ENCODE data around the gene SQOR.
A peak's percentile ranks its signal among the peaks of the same experiment; 100 is the strongest.

SQOR gene

GRCh38 chr15:45606841-45607240 is 28.0 kb upstream of the SQOR start:
- Mint-ChIP-seq H3K4me1 (ENCODE audit: low read depth) (peaks cover 3% of the 10 kb centered on the region), H3K36me3 (ENCODE audit: low read depth) (peaks cover 45% of the 10 kb centered on the region), H3K4me3 (no peak overlapping the region), H3K27ac (peak overlapping the region; percentile 47), H3K27me3 (no peaks in the 10 kb centered on the region), H3K9me3 (no peaks in the 10 kb centered on the region)
- DNase-seq: no peak

DNA sequence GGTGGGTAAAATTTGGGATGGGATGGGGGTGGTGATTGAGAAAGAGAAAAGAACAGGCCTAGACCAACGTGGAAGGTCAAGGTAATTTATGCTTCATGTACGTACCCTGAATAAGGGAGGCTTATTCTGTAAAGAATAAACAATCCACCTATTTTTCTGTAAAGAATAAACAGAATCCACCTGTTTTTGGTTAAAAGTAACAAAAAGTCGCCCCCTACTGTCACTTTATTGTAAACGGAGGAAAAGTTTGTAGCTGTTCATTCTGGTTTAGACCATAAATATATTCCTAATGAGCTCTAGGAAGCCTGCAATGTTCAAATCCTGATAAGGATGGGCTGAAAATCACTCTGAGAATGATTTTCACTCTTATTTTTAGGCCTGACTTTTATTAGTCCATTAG is 23.5 kb upstream of the SQOR start:
- Mint-ChIP-seq H3K27me3 (no peaks in the 10 kb centered on the region), H3K27ac (no peak overlapping the region), H3K4me3 (no peak overlapping the region), H3K9me3 (no peaks in the 10 kb centered on the region), H3K4me1 (ENCODE audit: low read depth) (peaks cover 9% of the 10 kb centered on the region), H3K36me3 (ENCODE audit: low read depth) (peaks cover 23% of the 10 kb centered on the region)
- DNase-seq: no peak

DNA sequence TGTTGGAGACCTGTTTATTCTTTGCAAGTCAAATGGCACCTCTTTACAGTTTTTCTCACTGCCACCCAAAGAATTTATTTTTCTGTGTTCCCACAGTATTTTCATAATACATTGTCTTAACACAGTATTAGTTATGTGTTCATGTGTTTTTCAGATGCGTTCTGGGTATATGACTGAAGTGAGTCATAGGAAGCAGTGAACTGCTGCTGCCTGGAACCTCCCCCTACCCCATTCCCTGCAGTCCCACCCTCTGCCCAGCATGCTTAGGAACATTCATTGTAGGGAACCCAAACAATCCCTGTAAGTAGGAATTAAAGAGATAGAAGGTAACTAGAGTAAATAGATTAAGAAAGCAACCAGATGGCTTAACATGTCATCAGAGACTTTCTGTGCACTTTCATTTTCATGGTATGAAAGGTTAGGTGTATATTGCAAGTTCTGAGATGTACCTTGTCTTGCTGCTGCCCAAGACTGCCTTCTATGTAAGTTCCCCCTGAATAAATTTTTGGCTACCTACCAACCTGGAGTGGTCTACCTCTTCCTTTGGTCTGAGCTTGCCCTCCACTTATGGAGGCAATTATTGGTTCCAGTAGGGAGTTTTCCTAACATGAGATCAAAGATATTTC is 21.9 kb upstream of the SQOR start:
- Mint-ChIP-seq H3K36me3 (ENCODE audit: low read depth) (peaks cover 14% of the 10 kb centered on the region), H3K4me3 (no peak overlapping the region), H3K27ac (peak overlapping the region; percentile 19), H3K27me3 (no peaks in the 10 kb centered on the region), H3K4me1 (ENCODE audit: low read depth) (peaks cover 9% of the 10 kb centered on the region), H3K9me3 (no peaks in the 10 kb centered on the region)
- DNase-seq: no peak

- H3K4me3 Mint-ChIP-seq: no peak overlapping the region
- H3K4me1 Mint-ChIP-seq (ENCODE audit: low read depth): peaks cover 9% of the 10 kb centered on the region
- DNase-seq: no peak
- H3K27ac Mint-ChIP-seq: no peak overlapping the region
- H3K36me3 Mint-ChIP-seq (ENCODE audit: low read depth): no peaks in the 10 kb centered on the region
- no peaks in the 10 kb centered on the region for H3K27me3 Mint-ChIP-seq
- H3K9me3 Mint-ChIP-seq: no peaks in the 10 kb centered on the region
These were observed 17.9 kb upstream of the SQOR start for GRCh38 chr15:45616901-45617323.

DNA sequence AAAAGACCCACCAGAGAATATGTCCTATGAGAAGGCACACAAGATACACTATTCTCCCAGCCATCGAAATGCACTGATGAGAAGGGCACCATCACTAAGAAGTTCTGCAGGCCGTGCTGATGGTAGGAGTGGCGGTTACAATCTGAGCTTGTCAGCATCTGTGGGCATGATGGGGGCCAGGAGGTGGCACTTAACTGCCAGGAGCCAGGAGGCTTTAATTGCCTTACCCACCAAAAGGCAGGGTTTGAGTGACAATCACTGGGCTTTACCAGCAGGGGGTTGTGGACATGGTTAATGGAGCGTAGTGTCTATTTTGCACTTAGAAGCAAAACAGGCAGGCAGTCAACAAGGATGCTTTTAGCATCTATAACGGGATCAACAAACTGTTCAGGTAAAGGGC is 16.0 kb upstream of the SQOR start:
- no peak for DNase-seq
- no peaks in the 10 kb centered on the region for H3K4me1 Mint-ChIP-seq (ENCODE audit: low read depth)
- H3K9me3 Mint-ChIP-seq: no peaks in the 10 kb centered on the region
- no peaks in the 10 kb centered on the region for H3K27me3 Mint-ChIP-seq
- H3K4me3 Mint-ChIP-seq: no peak overlapping the region
- H3K27ac Mint-ChIP-seq: no peak overlapping the region
- H3K36me3 Mint-ChIP-seq (ENCODE audit: low read depth): no peaks in the 10 kb centered on the region

GRCh38 chr15:45628136-45628535 is 6.7 kb upstream of the SQOR start:
- Mint-ChIP-seq H3K27ac (no peak overlapping the region), H3K4me3 (no peak overlapping the region), H3K27me3 (no peaks in the 10 kb centered on the region), H3K4me1 (ENCODE audit: low read depth) (peaks cover 5% of the 10 kb centered on the region), H3K36me3 (ENCODE audit: low read depth) (no peaks in the 10 kb centered on the region), H3K9me3 (peaks cover 20% of the 10 kb centered on the region)
- no peak for DNase-seq

DNA sequence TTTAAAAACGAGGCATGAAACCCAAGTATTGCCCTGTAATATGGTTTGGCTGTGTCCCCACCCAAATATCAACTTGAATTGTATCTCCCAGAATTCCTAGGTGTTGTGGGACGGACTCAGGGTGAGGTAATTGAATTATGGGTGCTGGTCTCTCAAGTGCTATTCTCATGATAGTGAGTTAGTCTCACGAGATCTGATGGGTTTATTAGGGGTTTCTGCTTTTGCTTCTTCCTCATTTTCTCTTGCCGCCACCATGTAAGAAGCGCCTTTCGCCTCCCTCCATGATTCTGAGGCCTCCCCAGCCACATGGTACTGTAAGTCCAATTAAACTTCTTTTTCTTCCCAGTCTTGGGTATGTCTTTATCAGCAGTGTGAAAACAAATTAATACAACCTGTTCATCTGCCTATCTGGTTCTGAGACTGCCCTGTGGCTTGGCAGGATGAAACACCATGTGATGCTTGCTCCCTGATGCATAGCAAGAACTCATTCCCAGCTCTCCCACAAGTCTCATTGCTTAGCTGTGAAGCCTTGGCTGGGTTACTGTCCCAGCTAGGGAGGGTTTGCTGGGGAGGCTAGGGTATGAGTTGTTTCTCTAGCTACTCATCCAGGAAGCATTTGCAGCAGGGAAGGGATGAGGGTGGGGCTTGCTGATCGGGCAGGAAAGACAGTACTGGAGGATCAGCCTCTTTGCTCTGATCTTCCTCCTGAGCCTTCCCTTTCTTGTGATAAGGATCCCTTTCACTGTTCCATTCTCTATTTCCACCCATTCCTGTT is 3.7 kb upstream of the SQOR start:
- no peak overlapping the region for H3K4me3 Mint-ChIP-seq
- no peak for DNase-seq
- H3K27ac Mint-ChIP-seq: no peak overlapping the region
- peaks cover 14% of the 10 kb centered on the region for H3K9me3 Mint-ChIP-seq
- peaks cover 15% of the 10 kb centered on the region for H3K4me1 Mint-ChIP-seq (ENCODE audit: low read depth)
- no peaks in the 10 kb centered on the region for H3K27me3 Mint-ChIP-seq
- H3K36me3 Mint-ChIP-seq (ENCODE audit: low read depth): peaks cover 7% of the 10 kb centered on the region

DNA sequence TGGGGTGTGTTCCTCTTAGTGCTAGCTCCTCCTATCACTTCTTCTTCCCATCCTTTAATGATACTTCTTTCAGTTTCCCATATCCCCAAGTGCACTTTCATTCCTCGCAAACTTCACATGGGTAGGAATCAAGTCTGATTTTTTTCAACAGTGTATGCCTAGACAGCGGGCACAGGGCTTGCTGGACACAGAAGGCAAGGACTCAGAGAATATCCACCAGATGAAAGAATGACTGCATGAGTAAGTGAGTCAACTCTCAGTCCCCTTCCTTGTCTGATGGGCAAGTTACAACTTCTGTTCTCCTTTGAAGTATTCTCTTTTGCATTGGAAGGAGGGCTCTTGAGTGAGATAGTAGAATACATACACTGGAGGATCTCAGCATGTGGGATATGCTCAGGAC is 3.1 kb upstream of the SQOR start:
- no peak for DNase-seq
- Mint-ChIP-seq H3K4me3 (no peak overlapping the region), H3K9me3 (peaks cover 9% of the 10 kb centered on the region), H3K36me3 (ENCODE audit: low read depth) (peaks cover 7% of the 10 kb centered on the region), H3K4me1 (ENCODE audit: low read depth) (peaks cover 16% of the 10 kb centered on the region), H3K27me3 (no peaks in the 10 kb centered on the region), H3K27ac (peak overlapping the region; percentile 0)

- Mint-ChIP-seq H3K27me3 (no peaks in the 10 kb centered on the region), H3K36me3 (ENCODE audit: low read depth) (peaks cover 36% of the 10 kb centered on the region), H3K4me1 (ENCODE audit: low read depth) (peaks cover 49% of the 10 kb centered on the region), H3K9me3 (no peaks in the 10 kb centered on the region), H3K27ac (peak overlapping the region; percentile 90), H3K4me3 (peak overlapping the region; percentile 96)
- DNase-seq: peak; percentile 79
These were observed 386 bp downstream of the SQOR start for GRCh38 chr15:45635191-45635638.

GRCh38 chr15:45635763-45636292 is 999 bp downstream of the SQOR start:
- Mint-ChIP-seq H3K27ac (peak overlapping the region; percentile 90), H3K9me3 (no peaks in the 10 kb centered on the region), H3K27me3 (no peaks in the 10 kb centered on the region), H3K4me1 (ENCODE audit: low read depth) (peaks cover 56% of the 10 kb centered on the region), H3K36me3 (ENCODE audit: low read depth) (peaks cover 37% of the 10 kb centered on the region), H3K4me3 (peak overlapping the region; percentile 96)
- no peak for DNase-seq

DNA sequence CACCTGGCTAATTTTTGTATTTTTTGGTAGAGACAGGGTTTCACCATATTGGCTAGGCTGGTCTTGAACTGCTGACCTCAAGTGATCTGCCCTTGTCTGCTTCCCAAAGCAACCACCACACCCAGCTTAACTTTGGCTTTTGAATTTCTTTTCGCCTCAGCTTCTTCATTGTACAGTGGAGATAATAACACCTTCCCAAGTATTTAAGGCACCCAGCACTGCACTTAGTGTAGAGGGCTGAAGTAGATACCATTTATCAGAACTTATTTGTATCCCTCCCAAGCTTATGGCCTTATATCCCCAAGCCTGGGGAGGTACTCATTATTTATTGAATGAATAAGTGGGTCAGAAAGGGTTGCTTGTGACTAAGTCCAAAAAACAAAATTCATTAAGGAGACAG is 2.3 kb downstream of the SQOR start:
- Mint-ChIP-seq H3K27me3 (no peaks in the 10 kb centered on the region), H3K27ac (peak overlapping the region; percentile 96), H3K9me3 (no peaks in the 10 kb centered on the region), H3K4me1 (ENCODE audit: low read depth) (peaks cover 64% of the 10 kb centered on the region), H3K36me3 (ENCODE audit: low read depth) (peaks cover 39% of the 10 kb centered on the region), H3K4me3 (peak overlapping the region; percentile 76)
- DNase-seq: no peak

GRCh38 chr15:45637552-45638033 is 2.8 kb downstream of the SQOR start:
- DNase-seq: peak; percentile 63
- Mint-ChIP-seq H3K4me1 (ENCODE audit: low read depth) (peaks cover 69% of the 10 kb centered on the region), H3K4me3 (peak overlapping the region; percentile 76), H3K27ac (peak overlapping the region; percentile 96), H3K36me3 (ENCODE audit: low read depth) (peaks cover 41% of the 10 kb centered on the region), H3K9me3 (no peaks in the 10 kb centered on the region), H3K27me3 (no peaks in the 10 kb centered on the region)

DNA sequence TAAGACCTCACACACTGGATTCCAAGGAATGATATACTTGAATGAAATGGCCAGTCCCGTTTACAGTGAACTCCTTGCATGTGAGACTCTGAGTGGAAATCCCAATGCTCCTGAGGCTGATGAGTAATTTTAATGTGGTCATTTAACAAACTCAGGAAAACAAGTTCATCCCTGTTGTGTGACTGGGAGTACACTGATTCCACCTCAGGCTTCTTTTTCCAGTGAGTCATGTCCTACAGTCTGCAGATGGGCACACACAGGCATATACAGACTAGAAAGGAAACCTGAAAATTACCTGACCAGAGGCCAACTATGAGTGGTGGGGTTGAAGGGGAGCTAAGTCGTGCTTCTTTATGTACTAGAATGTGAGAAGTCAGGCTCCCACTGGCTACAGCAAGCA is 5.8 kb downstream of the SQOR start:
- no peaks in the 10 kb centered on the region for H3K9me3 Mint-ChIP-seq
- H3K27me3 Mint-ChIP-seq: no peaks in the 10 kb centered on the region
- no peak overlapping the region for H3K4me3 Mint-ChIP-seq
- H3K36me3 Mint-ChIP-seq (ENCODE audit: low read depth): peaks cover 44% of the 10 kb centered on the region
- peaks cover 90% of the 10 kb centered on the region for H3K4me1 Mint-ChIP-seq (ENCODE audit: low read depth)
- H3K27ac Mint-ChIP-seq: peak overlapping the region; percentile 4
- DNase-seq: no peak

GRCh38 chr15:45641374-45641781 is 6.5 kb downstream of the SQOR start:
- Mint-ChIP-seq H3K4me1 (ENCODE audit: low read depth) (peaks cover 94% of the 10 kb centered on the region), H3K4me3 (no peak overlapping the region), H3K27me3 (no peaks in the 10 kb centered on the region), H3K9me3 (no peaks in the 10 kb centered on the region), H3K36me3 (ENCODE audit: low read depth) (peaks cover 44% of the 10 kb centered on the region), H3K27ac (no peak overlapping the region)
- no peak for DNase-seq

Measured in activated T-cell treated with anti-CD3 and anti-CD28 coated beads, Interleukin-2, amount 50 U/mL, for 24 hours (primary cell).